HG02970 (cell line): ENCODE data around the gene TMEM107.

Experiments
- ATAC-seq: cut with Tn5 transposase; IDR thresholded peaks from one replicate; pipeline ENCODE4 v1.9.1; 2021; ENCODE audit warnings: mild to moderate bottlenecking, moderate library complexity, moderate number of reproducible peaks; ENCODE audit not compliant: unreplicated experiment, low FRiP score

Gene TMEM107

GRCh38 chr17:8151641-8152111 lies 24.5 kb downstream of the TMEM107 start:
- no peak for ATAC-seq

GRCh38 chr17:8151120-8151640 lies 25.0 kb downstream of the TMEM107 start:
- peak; percentile 40 for ATAC-seq

GRCh38 chr17:8150194-8151119 lies 25.7 kb downstream of the TMEM107 start:
- no peak for ATAC-seq

- no peak for ATAC-seq
These were observed 26.6 kb downstream of the TMEM107 start for GRCh38 chr17:8149419-8150193.

- ATAC-seq, result no peak
These were observed 27.6 kb downstream of the TMEM107 start for GRCh38 chr17:8148560-8148959.

- ATAC-seq, result no peak
These were observed 28.3 kb downstream of the TMEM107 start for GRCh38 chr17:8147805-8148404.

- ATAC-seq, result no peak
These were observed 28.9 kb downstream of the TMEM107 start for GRCh38 chr17:8147141-8147804.

- ATAC-seq, result no peak
These were observed 29.6 kb downstream of the TMEM107 start for GRCh38 chr17:8146381-8147140.

- ATAC-seq, result no peak
These were observed 30.4 kb downstream of the TMEM107 start for GRCh38 chr17:8145811-8146210.

GRCh38 chr17:8144401-8145231 lies 31.6 kb downstream of the TMEM107 start:
- ATAC-seq, result no peak

GRCh38 chr17:8143581-8144400 lies 32.4 kb downstream of the TMEM107 start:
- ATAC-seq, result no peak

GRCh38 chr17:8142887-8143580 lies 33.1 kb downstream of the TMEM107 start:
- ATAC-seq, result no peak

GRCh38 chr17:8142158-8142886 lies 33.9 kb downstream of the TMEM107 start:
- no peak for ATAC-seq

GRCh38 chr17:8141741-8142140 lies 34.4 kb downstream of the TMEM107 start:
- ATAC-seq, result no peak

GRCh38 chr17:8141045-8141444 lies 35.1 kb downstream of the TMEM107 start:
- no peak for ATAC-seq
